Measurements from ENCODE around the gene IGSF23.
"Not testable (repeated sequence)": the region's sequence is repeated elsewhere in the genome, so short reads cannot be mapped to it uniquely, and the experiment has no call there.

Gene IGSF23

GRCh38 chr19:44597131-44597491 lies 16.3 kb upstream of the IGSF23 start:
- H3K4me3 Mint-ChIP-seq, result no peak overlapping the region
- H3K4me1 Mint-ChIP-seq (ENCODE audit: low read depth), result no peaks in the 10 kb centered on the region
- no peaks in the 10 kb centered on the region for H3K36me3 Mint-ChIP-seq (ENCODE audit: low read depth)
- peaks cover 3% of the 10 kb centered on the region for H3K9me3 Mint-ChIP-seq
- peaks cover 27% of the 10 kb centered on the region for H3K27me3 Mint-ChIP-seq
- no peak overlapping the region for H3K27ac Mint-ChIP-seq

- peaks cover 26% of the 10 kb centered on the region for H3K27me3 Mint-ChIP-seq
- H3K9me3 Mint-ChIP-seq, result peaks cover 3% of the 10 kb centered on the region
- H3K36me3 Mint-ChIP-seq (ENCODE audit: low read depth), result no peaks in the 10 kb centered on the region
- H3K4me1 Mint-ChIP-seq (ENCODE audit: low read depth), result no peaks in the 10 kb centered on the region
- no peak overlapping the region for H3K27ac Mint-ChIP-seq
- no peak overlapping the region for H3K4me3 Mint-ChIP-seq
Measured at GRCh38 chr19:44598355-44598754, 15.0 kb upstream of the IGSF23 start.

GRCh38 chr19:44598880-44599279 lies 14.5 kb upstream of the IGSF23 start:
- H3K27ac Mint-ChIP-seq, result no peak overlapping the region
- peaks cover 3% of the 10 kb centered on the region for H3K9me3 Mint-ChIP-seq
- H3K4me1 Mint-ChIP-seq (ENCODE audit: low read depth), result no peaks in the 10 kb centered on the region
- no peaks in the 10 kb centered on the region for H3K36me3 Mint-ChIP-seq (ENCODE audit: low read depth)
- no peak overlapping the region for H3K4me3 Mint-ChIP-seq
- peaks cover 26% of the 10 kb centered on the region for H3K27me3 Mint-ChIP-seq

- H3K36me3 Mint-ChIP-seq (ENCODE audit: low read depth), result no peaks in the 10 kb centered on the region
- no peak overlapping the region for H3K4me3 Mint-ChIP-seq
- peaks cover 24% of the 10 kb centered on the region for H3K27me3 Mint-ChIP-seq
- H3K4me1 Mint-ChIP-seq (ENCODE audit: low read depth), result no peaks in the 10 kb centered on the region
- no peak overlapping the region for H3K27ac Mint-ChIP-seq
- H3K9me3 Mint-ChIP-seq, result peaks cover 3% of the 10 kb centered on the region
Measured at GRCh38 chr19:44600466-44600865, 12.9 kb upstream of the IGSF23 start.

- peaks cover 4% of the 10 kb centered on the region for H3K4me1 Mint-ChIP-seq (ENCODE audit: low read depth)
- no peak overlapping the region for H3K4me3 Mint-ChIP-seq
- H3K9me3 Mint-ChIP-seq, result peaks cover 3% of the 10 kb centered on the region
- H3K27me3 Mint-ChIP-seq, result peaks cover 16% of the 10 kb centered on the region
- H3K36me3 Mint-ChIP-seq (ENCODE audit: low read depth), result no peaks in the 10 kb centered on the region
- H3K27ac Mint-ChIP-seq, result no peak overlapping the region
Measured at GRCh38 chr19:44602081-44602480, 11.3 kb upstream of the IGSF23 start.

- Mint-ChIP-seq H3K36me3 (ENCODE audit: low read depth) (no peaks in the 10 kb centered on the region), H3K4me1 (ENCODE audit: low read depth) (peaks cover 13% of the 10 kb centered on the region), H3K4me3 (no peak overlapping the region), H3K9me3 (peaks cover 3% of the 10 kb centered on the region), H3K27ac (no peak overlapping the region), H3K27me3 (peaks cover 10% of the 10 kb centered on the region)
Measured at GRCh38 chr19:44603201-44603945, 10.0 kb upstream of the IGSF23 start.

- Mint-ChIP-seq H3K27ac (no peak overlapping the region), H3K4me1 (ENCODE audit: low read depth) (peaks cover 13% of the 10 kb centered on the region), H3K9me3 (peaks cover 3% of the 10 kb centered on the region), H3K4me3 (no peak overlapping the region), H3K27me3 (peaks cover 8% of the 10 kb centered on the region), H3K36me3 (ENCODE audit: low read depth) (no peaks in the 10 kb centered on the region)
Measured at GRCh38 chr19:44604241-44604640, 9.1 kb upstream of the IGSF23 start.

- Mint-ChIP-seq H3K36me3 (ENCODE audit: low read depth) (no peaks in the 10 kb centered on the region), H3K9me3 (no peaks in the 10 kb centered on the region), H3K27me3 (peaks cover 3% of the 10 kb centered on the region), H3K4me3 (no peak overlapping the region), H3K27ac (no peak overlapping the region), H3K4me1 (ENCODE audit: low read depth) (peaks cover 13% of the 10 kb centered on the region)
Measured at GRCh38 chr19:44605547-44605946, 7.8 kb upstream of the IGSF23 start.

GRCh38 chr19:44607049-44607448 lies 6.3 kb upstream of the IGSF23 start:
- H3K9me3 Mint-ChIP-seq, result no peaks in the 10 kb centered on the region
- H3K27ac Mint-ChIP-seq, result no peak overlapping the region
- peaks cover 13% of the 10 kb centered on the region for H3K4me1 Mint-ChIP-seq (ENCODE audit: low read depth)
- no peaks in the 10 kb centered on the region for H3K36me3 Mint-ChIP-seq (ENCODE audit: low read depth)
- no peak overlapping the region for H3K4me3 Mint-ChIP-seq
- H3K27me3 Mint-ChIP-seq, result peaks cover 3% of the 10 kb centered on the region

GRCh38 chr19:44607917-44608316 lies 5.4 kb upstream of the IGSF23 start:
- Mint-ChIP-seq H3K27ac (no peak overlapping the region), H3K4me3 (no peak overlapping the region), H3K27me3 (peaks cover 1% of the 10 kb centered on the region), H3K36me3 (ENCODE audit: low read depth) (no peaks in the 10 kb centered on the region), H3K4me1 (ENCODE audit: low read depth) (peaks cover 13% of the 10 kb centered on the region), H3K9me3 (no peaks in the 10 kb centered on the region)

- H3K9me3 Mint-ChIP-seq, result no peaks in the 10 kb centered on the region
- H3K27ac Mint-ChIP-seq, result no peak overlapping the region
- H3K27me3 Mint-ChIP-seq, result no peaks in the 10 kb centered on the region
- H3K4me3 Mint-ChIP-seq, result no peak overlapping the region
- H3K4me1 Mint-ChIP-seq (ENCODE audit: low read depth), result peaks cover 13% of the 10 kb centered on the region
- H3K36me3 Mint-ChIP-seq (ENCODE audit: low read depth), result no peaks in the 10 kb centered on the region
Measured at GRCh38 chr19:44608391-44608821, 5.0 kb upstream of the IGSF23 start.

GRCh38 chr19:44609219-44609618 lies 4.1 kb upstream of the IGSF23 start:
- no peaks in the 10 kb centered on the region for H3K27me3 Mint-ChIP-seq
- no peak overlapping the region for H3K27ac Mint-ChIP-seq
- no peaks in the 10 kb centered on the region for H3K36me3 Mint-ChIP-seq (ENCODE audit: low read depth)
- H3K9me3 Mint-ChIP-seq, result no peaks in the 10 kb centered on the region
- peaks cover 13% of the 10 kb centered on the region for H3K4me1 Mint-ChIP-seq (ENCODE audit: low read depth)
- H3K4me3 Mint-ChIP-seq, result no peak overlapping the region

GRCh38 chr19:44610497-44610896 lies 2.9 kb upstream of the IGSF23 start:
- not testable (repeated sequence) for H3K9me3 Mint-ChIP-seq; H3K36me3 Mint-ChIP-seq (ENCODE audit: low read depth); H3K27me3 Mint-ChIP-seq; H3K27ac Mint-ChIP-seq; H3K4me3 Mint-ChIP-seq
- H3K4me1 Mint-ChIP-seq (ENCODE audit: low read depth), result peaks cover 13% of the 10 kb centered on the region

GRCh38 chr19:44611812-44612295 lies 1.5 kb upstream of the IGSF23 start:
- no peaks in the 10 kb centered on the region for H3K9me3 Mint-ChIP-seq
- H3K27ac Mint-ChIP-seq, result no peak overlapping the region
- H3K4me3 Mint-ChIP-seq, result no peak overlapping the region

GRCh38 chr19:44614313-44614712 lies 950 bp downstream of the IGSF23 start:
- no peak overlapping the region for H3K27ac Mint-ChIP-seq
- no peaks in the 10 kb centered on the region for H3K4me1 Mint-ChIP-seq (ENCODE audit: low read depth)
- H3K4me3 Mint-ChIP-seq, result no peak overlapping the region
- no peaks in the 10 kb centered on the region for H3K36me3 Mint-ChIP-seq (ENCODE audit: low read depth)
- H3K9me3 Mint-ChIP-seq, result no peaks in the 10 kb centered on the region
- H3K27me3 Mint-ChIP-seq, result no peaks in the 10 kb centered on the region

More at GRCh38 chr19:44611812-44612295, 1.5 kb upstream of the IGSF23 start:
- no peaks in the 10 kb centered on the region for H3K27me3 Mint-ChIP-seq
- H3K36me3 Mint-ChIP-seq (ENCODE audit: low read depth), result no peaks in the 10 kb centered on the region
- peaks cover 12% of the 10 kb centered on the region for H3K4me1 Mint-ChIP-seq (ENCODE audit: low read depth)

- H3K27me3 Mint-ChIP-seq, result no peaks in the 10 kb centered on the region
- H3K27ac Mint-ChIP-seq, result no peak overlapping the region
- no peaks in the 10 kb centered on the region for H3K4me1 Mint-ChIP-seq (ENCODE audit: low read depth)
- H3K4me3 Mint-ChIP-seq, result no peak overlapping the region
- H3K36me3 Mint-ChIP-seq (ENCODE audit: low read depth), result no peaks in the 10 kb centered on the region
- H3K9me3 Mint-ChIP-seq, result no peaks in the 10 kb centered on the region
Measured at GRCh38 chr19:44615863-44616247, 2.5 kb downstream of the IGSF23 start.

Measured in stimulated activated naive CD8-positive, alpha-beta T cell treated with anti-CD3 and anti-CD28 coated beads, Interleukin-15, Interleukin-2, amounts not matched to agents 100 ng/mL and 50 ng/mL, for 24 hours (primary cell).